ENCODE measurements around the gene CTDSPL.

CTDSPL gene

GRCh38 chr3:37941608-37942508 is 80.2 kb downstream of the CTDSPL start:
- no peak for TF ChIP-seq CTCF (IDR thresholded peaks at IDR 0.05; ENCODE audit: insufficient read depth, missing control alignments)
- DNase-seq (ENCODE audit: insufficient read length, low spot score), result peak; percentile 33
- FAIRE-seq, result peak; percentile 88

GRCh38 chr3:37942646-37943045 is 81.0 kb downstream of the CTDSPL start:
- no peak for FAIRE-seq
- no peak for TF ChIP-seq CTCF (IDR thresholded peaks at IDR 0.05; ENCODE audit: insufficient read depth, missing control alignments)
- DNase-seq (ENCODE audit: insufficient read length, low spot score), result no peak

GRCh38 chr3:37943126-37943525 is 81.4 kb downstream of the CTDSPL start:
- DNase-seq (ENCODE audit: insufficient read length, low spot score) (no peak), FAIRE-seq (no peak)
- no peak for TF ChIP-seq CTCF (IDR thresholded peaks at IDR 0.05; ENCODE audit: insufficient read depth, missing control alignments)

- no peak for TF ChIP-seq CTCF (IDR thresholded peaks at IDR 0.05; ENCODE audit: insufficient read depth, missing control alignments)
- DNase-seq (ENCODE audit: insufficient read length, low spot score), result no peak
- no peak for FAIRE-seq
These were observed 82.1 kb downstream of the CTDSPL start for GRCh38 chr3:37943631-37944314.

GRCh38 chr3:37944391-37944842 is 82.7 kb downstream of the CTDSPL start:
- DNase-seq (ENCODE audit: insufficient read length, low spot score) (no peak), FAIRE-seq (no peak)
- TF ChIP-seq CTCF (IDR thresholded peaks at IDR 0.05; ENCODE audit: insufficient read depth, missing control alignments), result no peak

GRCh38 chr3:37945156-37945806 is 83.6 kb downstream of the CTDSPL start:
- FAIRE-seq (no peak), DNase-seq (ENCODE audit: insufficient read length, low spot score) (no peak)
- TF ChIP-seq CTCF (IDR thresholded peaks at IDR 0.05; ENCODE audit: insufficient read depth, missing control alignments), result no peak
